Brain microvascular endothelial cell (primary cell): ENCODE measurements around the gene ADAMTS12.
A peak's percentile ranks its signal among the peaks of the same experiment; 100 is the strongest.

Source experiments
- DNase-seq: peaks from one replicate; pipeline ENCODE4 v3.0.0-alpha.2; 2020
- H3K27ac ChIP-seq: fragments of 250-450 bp; sonication (Bioruptor Pico); 2 replicates; pipeline ENCODE4 v1.5.1; 2020; ENCODE audit warnings: mild to moderate bottlenecking, moderate library complexity
- H3K27me3 ChIP-seq: fragments of 250-450 bp; sonication (Bioruptor Pico); replicated peaks from 2 replicates; pipeline ENCODE4 v1.5.1; 2020; ENCODE audit warnings: mild to moderate bottlenecking
- H3K36me3 ChIP-seq: fragments of 250-450 bp; sonication (Bioruptor Pico); replicated peaks from 2 replicates; pipeline ENCODE4 v1.5.1; 2020; ENCODE audit warnings: mild to moderate bottlenecking
- H3K4me3 ChIP-seq: 2 replicates; pipeline ENCODE4 v1.5.1; 2011; ENCODE audit warnings: low read depth, mild to moderate bottlenecking, control low read depth, low read length, moderate library complexity
- in situ Hi-C: cut with HindIII; loops from 2 replicates; pipeline ENCODE4 v1.10.0; 2017; ENCODE audit warnings: low sequenced_read_pairs, low pct_ligation_motif_present
- TF ChIP-seq, protein P1 (sequence below): IDR thresholded peaks from 2 replicates; pipeline ENCODE4 v1.5.1; 2011; ENCODE audit warnings: low read depth, mild to moderate bottlenecking, moderate library complexity, low read length, control low read depth, inconsistent platforms; ENCODE audit errors: missing control alignments

ADAMTS12 gene

DNA sequence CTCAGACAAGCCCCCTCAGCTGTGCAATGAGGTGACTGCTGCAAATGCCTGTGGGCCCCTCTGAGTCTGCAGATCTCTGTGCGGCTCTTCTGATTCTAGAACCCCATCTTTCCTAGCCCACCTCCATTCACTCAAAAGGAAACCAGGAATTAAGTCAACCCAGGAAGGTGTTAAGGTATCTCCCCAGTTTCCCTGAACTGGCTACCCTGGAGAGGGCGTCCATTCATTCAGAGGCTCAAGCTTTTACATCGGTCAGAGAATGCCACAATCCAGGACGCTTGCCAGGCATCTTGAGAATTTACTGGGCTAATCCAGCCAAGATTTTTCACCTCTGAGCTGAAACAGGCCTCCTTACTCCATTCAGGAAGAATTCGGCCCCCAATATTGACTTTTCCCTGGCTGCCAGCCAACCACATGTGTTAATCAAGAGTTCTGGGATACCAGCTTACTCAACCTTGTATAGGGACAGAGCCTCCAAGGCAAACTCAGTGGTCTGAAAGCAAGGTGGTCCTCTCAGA, 889 bp upstream of the ADAMTS12 start:
- TF ChIP-seq, protein P1, sequence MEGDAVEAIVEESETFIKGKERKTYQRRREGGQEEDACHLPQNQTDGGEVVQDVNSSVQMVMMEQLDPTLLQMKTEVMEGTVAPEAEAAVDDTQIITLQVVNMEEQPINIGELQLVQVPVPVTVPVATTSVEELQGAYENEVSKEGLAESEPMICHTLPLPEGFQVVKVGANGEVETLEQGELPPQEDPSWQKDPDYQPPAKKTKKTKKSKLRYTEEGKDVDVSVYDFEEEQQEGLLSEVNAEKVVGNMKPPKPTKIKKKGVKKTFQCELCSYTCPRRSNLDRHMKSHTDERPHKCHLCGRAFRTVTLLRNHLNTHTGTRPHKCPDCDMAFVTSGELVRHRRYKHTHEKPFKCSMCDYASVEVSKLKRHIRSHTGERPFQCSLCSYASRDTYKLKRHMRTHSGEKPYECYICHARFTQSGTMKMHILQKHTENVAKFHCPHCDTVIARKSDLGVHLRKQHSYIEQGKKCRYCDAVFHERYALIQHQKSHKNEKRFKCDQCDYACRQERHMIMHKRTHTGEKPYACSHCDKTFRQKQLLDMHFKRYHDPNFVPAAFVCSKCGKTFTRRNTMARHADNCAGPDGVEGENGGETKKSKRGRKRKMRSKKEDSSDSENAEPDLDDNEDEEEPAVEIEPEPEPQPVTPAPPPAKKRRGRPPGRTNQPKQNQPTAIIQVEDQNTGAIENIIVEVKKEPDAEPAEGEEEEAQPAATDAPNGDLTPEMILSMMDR, result no peak
- in situ Hi-C loops, result no loop called here
- Histone ChIP-seq H3K27me3 (no peaks in the 10 kb centered on the region), H3K36me3 (peaks cover 2% of the 10 kb centered on the region), H3K27ac (peak overlapping the region; percentile 47), H3K4me3 (peak overlapping the region; percentile 76)
- peak; percentile 83 for DNase-seq

- Histone ChIP-seq H3K27ac (peak overlapping the region; percentile 51), H3K4me3 (peak overlapping the region; percentile 76), H3K36me3 (peaks cover 2% of the 10 kb centered on the region), H3K27me3 (no peaks in the 10 kb centered on the region)
- TF ChIP-seq, protein P1, result no peak
- in situ Hi-C loops, result no loop called here
- DNase-seq, result no peak
Measured at GRCh38 chr5:33891446-33891787, 373 bp downstream of the ADAMTS12 start.

DNA sequence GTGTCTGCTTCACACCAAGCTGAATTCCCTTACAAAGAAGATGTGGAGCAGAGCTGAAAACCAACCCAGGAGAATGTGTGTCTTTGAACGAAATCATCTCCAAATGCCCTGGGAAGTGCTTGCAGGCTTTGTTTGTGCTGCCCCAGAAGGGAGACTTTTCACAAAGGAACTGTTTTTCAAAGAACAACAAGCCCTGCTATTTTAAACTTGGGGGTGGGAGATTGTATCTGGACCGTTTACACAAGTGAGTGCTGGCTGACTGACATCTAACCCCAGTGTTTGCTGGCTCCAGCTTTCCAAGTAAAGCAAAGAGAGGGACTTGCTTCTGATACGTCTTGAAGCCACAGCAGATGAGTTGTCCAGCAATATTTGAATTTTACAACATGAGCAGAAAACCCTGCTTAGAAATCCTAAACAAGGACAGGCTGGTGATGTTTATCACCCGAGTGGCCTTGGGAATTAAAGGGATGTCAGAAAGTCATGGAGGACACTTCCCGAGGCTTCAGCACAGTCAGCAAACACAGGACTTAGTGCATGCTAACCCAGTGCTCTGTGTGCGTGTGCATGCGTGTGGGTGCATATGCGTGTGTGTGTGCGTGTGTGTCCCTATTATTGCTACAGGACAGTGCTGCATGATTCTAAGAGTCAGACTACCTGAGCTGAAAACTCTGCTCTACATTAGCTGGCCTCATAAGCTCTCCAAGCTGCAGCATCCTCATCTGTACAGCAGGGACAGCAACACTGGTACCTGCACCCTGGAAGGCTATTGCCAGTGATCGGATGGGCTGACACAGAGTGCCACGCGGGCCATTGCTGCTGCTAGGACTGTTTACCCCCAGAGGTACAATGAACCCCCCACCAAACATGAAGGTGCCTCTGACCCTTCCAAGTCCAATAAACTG, 1.4 kb downstream of the ADAMTS12 start:
- in situ Hi-C loops, result no loop called here

DNA sequence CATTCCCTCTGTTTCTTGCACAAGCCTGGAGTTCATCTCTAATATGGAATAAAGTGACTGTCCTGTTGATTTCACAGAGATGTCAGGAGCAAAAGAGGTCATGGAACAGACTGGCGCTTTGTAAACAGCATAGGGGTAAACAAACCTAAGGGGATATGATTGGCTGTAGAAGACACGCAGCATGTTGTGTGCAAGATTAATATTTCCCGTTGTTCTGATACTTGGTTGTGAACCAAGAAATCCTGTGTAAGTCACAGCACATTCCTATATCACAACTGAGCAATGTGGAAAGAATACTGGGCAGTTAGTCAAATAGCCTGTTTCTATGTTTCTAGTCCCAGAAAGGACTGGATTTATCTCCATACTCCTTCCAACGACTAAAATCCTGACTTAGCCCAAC, 3.2 kb downstream of the ADAMTS12 start:
- DNase-seq, result no peak
- Histone ChIP-seq H3K36me3 (peaks cover 16% of the 10 kb centered on the region), H3K27ac (no peak overlapping the region), H3K27me3 (no peaks in the 10 kb centered on the region), H3K4me3 (peak overlapping the region; percentile 76)
- TF ChIP-seq, protein P1, result no peak
- in situ Hi-C loops, result no loop called here

More for the DNA sequence above, 1.4 kb downstream of the ADAMTS12 start:
- Histone ChIP-seq H3K27me3 (no peaks in the 10 kb centered on the region), H3K4me3 (peak overlapping the region; percentile 76), H3K36me3 (peaks cover 5% of the 10 kb centered on the region), H3K27ac (peak overlapping the region; percentile 51)
- TF ChIP-seq, protein P1, result peak; percentile 69
- DNase-seq, result peak; percentile 47

GRCh38 chr5:33887268-33887667, 4.5 kb downstream of the ADAMTS12 start:
- in situ Hi-C loops, result no loop called here
- Histone ChIP-seq H3K27me3 (no peaks in the 10 kb centered on the region), H3K27ac (no peak overlapping the region), H3K36me3 (peaks cover 16% of the 10 kb centered on the region), H3K4me3 (no peak overlapping the region)
- TF ChIP-seq, protein P1, result no peak
- DNase-seq, result no peak
